A673 (cell line): ENCODE results near the gene SDK1. TPM values are rescaled to one million over a fixed set of nuclear protein-coding genes. Genes with fewer than 3 reads are reported as not detected.

Experiments used
- BruUV-seq: library from RNA; stranded (reverse); fragments of 400-500 nt; replicated peaks from 2 replicates; lab custom pipeline; 2021; lab: Mats Ljungman, UMichigan
- CTCF ChIA-PET: fragments of 300-600 bp; sonication (Branson Sonifier 250); formaldehyde crosslinking; loops from one replicate; lab custom pipeline; 2022; ENCODE audit warnings: antibody characterized with exemption; lab: Charles Lee
- POLR2A ChIA-PET: fragments of 300-600 bp; sonication (Branson Sonifier 250); formaldehyde crosslinking; loops from one replicate; lab custom pipeline; 2022; ENCODE audit warnings: antibody characterized with exemption; ENCODE audit not compliant: low non-redundant PET; lab: Charles Lee
- DNase-seq: peaks from one replicate; pipeline ENCODE4 v3.0.0-alpha.2; 2015; ENCODE audit warnings: low spot score
- H3K27ac ChIP-seq: fragments of 200-600 bp; sonication (generic); 2 replicates; pipeline ENCODE4 v1.5.1; 2016; ENCODE audit warnings: mixed run types, low read depth, mild to moderate bottlenecking, mixed read lengths, antibody characterized with exemption, low read length; ENCODE audit not compliant: poor library complexity, severe bottlenecking
- H3K27me3 ChIP-seq: fragments of 200-600 bp; sonication (generic); replicated peaks from 2 replicates; pipeline ENCODE4 v1.6.1; 2017; ENCODE audit warnings: mixed run types, low read depth, mild to moderate bottlenecking, mixed read lengths, antibody characterized with exemption, low read length; ENCODE audit not compliant: insufficient read depth, poor library complexity
- H3K36me3 ChIP-seq: fragments of 200-600 bp; sonication (generic); 2 replicates; pipeline ENCODE4 v1.6.1; 2016; ENCODE audit warnings: mixed run types, mild to moderate bottlenecking, mixed read lengths, antibody characterized with exemption, low read length; ENCODE audit not compliant: insufficient read depth, poor library complexity, severe bottlenecking
- H3K4me1 ChIP-seq: fragments of 200-600 bp; sonication (generic); 2 replicates; pipeline ENCODE4 v1.6.1; 2017; ENCODE audit warnings: mixed run types, mild to moderate bottlenecking, mixed read lengths, antibody characterized with exemption, low read length; ENCODE audit not compliant: insufficient read depth, poor library complexity, severe bottlenecking
- H3K4me3 ChIP-seq: fragments of 200-600 bp; sonication (generic); 2 replicates; pipeline ENCODE4 v1.5.1; 2016; ENCODE audit warnings: low read depth, mixed run types, mild to moderate bottlenecking, mixed read lengths, low read length; ENCODE audit not compliant: poor library complexity, severe bottlenecking
- H3K9me3 ChIP-seq: fragments of 200-600 bp; sonication (generic); 2 replicates; pipeline ENCODE4 v1.6.1; 2016; ENCODE audit warnings: mixed run types, low read depth, mild to moderate bottlenecking, mixed read lengths, antibody characterized with exemption, low read length; ENCODE audit not compliant: poor library complexity, severe bottlenecking
- CTCF ChIP-seq: fragments of 300-800, 200-600 bp; sonication (generic); conservative IDR thresholded peaks from 2 replicates; pipeline ENCODE4 v1.5.1; 2017; ENCODE audit warnings: low read depth, mild to moderate bottlenecking, antibody characterized with exemption, low read length, moderate library complexity, mixed read lengths
- EZH2 ChIP-seq: fragments of 200-600 bp; sonication (generic); IDR thresholded peaks from 2 replicates; pipeline ENCODE4 v1.6.1; 2017; ENCODE audit warnings: borderline replicate concordance, low read depth, mild to moderate bottlenecking, mixed read lengths, antibody characterized with exemption, low read length; ENCODE audit not compliant: poor library complexity, severe bottlenecking
- intact Hi-C: fragments of 100-400 bp; cut with micrococcal nuclease; formaldehyde crosslinking; loops from one replicate; pipeline ENCODE4 v1.10.0; 2022; ENCODE audit not compliant: unreplicated experiment
- total RNA-seq: library from RNA; stranded (reverse); gene quantifications from 2 replicates; pipeline ENCODE4 v1.2.3, GENCODE V29; 2021

The SDK1 gene
- total RNA-seq, 1 experiment from 2014 or later, result 14.7 TPM

DNA sequence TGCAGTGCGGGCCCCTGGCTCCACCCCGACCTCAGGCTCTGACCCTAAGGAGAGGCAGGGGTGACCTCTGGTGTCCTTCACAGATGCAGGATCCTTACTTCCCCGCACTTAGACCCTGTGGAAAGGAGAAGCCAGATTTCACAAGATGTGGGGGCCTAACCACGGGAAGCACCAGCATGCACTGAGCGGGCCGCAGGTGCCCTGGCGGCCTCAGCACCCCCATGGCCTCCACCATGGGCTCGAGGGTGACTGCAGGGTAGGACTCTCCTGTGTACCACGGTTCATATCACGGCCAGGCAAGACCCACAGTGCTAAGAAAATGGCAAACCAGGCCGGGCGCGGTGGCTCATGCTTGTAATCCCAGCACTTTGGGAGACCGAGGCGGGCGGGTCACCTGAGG lies 971.1 kb downstream of the SDK1 start:
- TF ChIP-seq CTCF, result no peak
- no peak for TF ChIP-seq EZH2
- Histone ChIP-seq H3K36me3 (no peaks in the 10 kb centered on the region), H3K27me3 (no peaks in the 10 kb centered on the region), H3K4me1 (no peaks in the 10 kb centered on the region), H3K9me3 (peaks cover 4% of the 10 kb centered on the region), H3K27ac (no peak overlapping the region), H3K4me3 (no peak overlapping the region)
- no TSS peak for BruUV-seq
- ChIA-PET POLR2A (no interaction called here), CTCF (no interaction called here)
- no peak for DNase-seq
- intact Hi-C loops, result no loop called here

GRCh38 chr7:4273566-4274230 lies 972.6 kb downstream of the SDK1 start:
- Histone ChIP-seq H3K36me3 (no peaks in the 10 kb centered on the region), H3K4me1 (no peaks in the 10 kb centered on the region), H3K27me3 (no peaks in the 10 kb centered on the region), H3K9me3 (peaks cover 4% of the 10 kb centered on the region), H3K27ac (no peak overlapping the region), H3K4me3 (no peak overlapping the region)
- no TSS peak for BruUV-seq
- ChIA-PET CTCF (no interaction called here), POLR2A (no interaction called here)
- intact Hi-C loops, result no loop called here
- TF ChIP-seq CTCF (no peak), EZH2 (no peak)
- DNase-seq, result no peak

DNA sequence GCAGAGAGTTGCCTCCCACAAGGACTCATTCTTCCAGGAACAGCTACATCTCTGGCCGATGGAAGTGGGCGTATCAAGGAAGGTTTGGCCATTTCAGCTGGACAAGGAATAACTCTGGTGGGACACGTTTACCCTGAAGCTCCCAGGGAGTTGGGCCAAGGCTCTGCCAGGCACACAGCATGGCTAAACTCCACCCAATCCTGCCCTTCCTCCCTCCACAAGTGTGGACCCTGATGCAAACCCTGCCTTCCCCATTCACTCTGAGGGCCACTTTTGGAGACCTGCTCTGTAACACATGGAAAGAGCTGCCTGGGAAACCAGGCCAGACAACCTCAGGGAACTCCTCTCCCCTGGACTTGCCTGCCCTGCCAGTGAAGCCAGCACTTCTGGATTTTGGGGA lies 973.2 kb downstream of the SDK1 start:
- ChIA-PET CTCF (no interaction called here), POLR2A (no interaction called here)
- no peak for DNase-seq
- no peaks in the 10 kb centered on the region for H3K27me3 ChIP-seq
- H3K4me3 ChIP-seq, result no peak overlapping the region
- peaks cover 4% of the 10 kb centered on the region for H3K9me3 ChIP-seq
- no peaks in the 10 kb centered on the region for H3K4me1 ChIP-seq
- no peak overlapping the region for H3K27ac ChIP-seq
- H3K36me3 ChIP-seq, result no peaks in the 10 kb centered on the region
- intact Hi-C loops, result no loop called here
- no TSS peak for BruUV-seq
- TF ChIP-seq CTCF, result no peak
- TF ChIP-seq EZH2, result no peak
